AG04450 (cell line): ENCODE results near the gene CPA3. TPM values are rescaled to one million over a fixed set of nuclear protein-coding genes. Genes with fewer than 3 reads are reported as not detected.

Source experiments
- CTCF ChIA-PET: fragments of 300-600, 350-600 bp; formaldehyde crosslinking; extraction: SDS; loops from one replicate; lab custom pipeline; 2022; ENCODE audit warnings: antibody characterized with exemption, inconsistent platforms; lab: Charles Lee
- POLR2A ChIA-PET: fragments of 350-600 bp; formaldehyde crosslinking; extraction: SDS; loops from one replicate; lab custom pipeline; 2021; ENCODE audit warnings: antibody characterized with exemption, inconsistent platforms; lab: Yijun Ruan, JAX
- DNase-seq: peaks from one replicate; pipeline ENCODE4 v3.0.0-alpha.2; 2011; ENCODE audit warnings: low read depth, low spot score
- H3K27ac ChIP-seq: one replicate; pipeline ENCODE4 v1.5.1; 2012; ENCODE audit warnings: low read depth, low read length, control low read depth
- H3K27me3 ChIP-seq: one replicate; pipeline ENCODE4 v1.6.0; 2012; ENCODE audit warnings: low read length; ENCODE audit not compliant: control insufficient read depth, insufficient read depth
- H3K4me3 ChIP-seq: 2 replicates; pipeline ENCODE4 v1.5.1; 2011; ENCODE audit warnings: mild to moderate bottlenecking, low read depth, low read length, control low read depth
- H3K9me3 ChIP-seq: 2 replicates; pipeline ENCODE4 v1.5.1; 2012; ENCODE audit warnings: low read length; ENCODE audit not compliant: control insufficient read depth, insufficient read depth
- polyA plus RNA-seq: library from polyadenylated mRNA; depleted of rRNA; stranded (reverse); fragments of >200 nt; gene quantifications from 2 replicates; pipeline ENCODE4 v1.2.3, GENCODE V29; 2011
- TF ChIP-seq, protein P1 (sequence below): IDR thresholded peaks from 2 replicates; pipeline ENCODE4 v1.5.1; 2011; ENCODE audit warnings: low read depth, low read length, control low read depth, inconsistent platforms

The CPA3 gene
- polyA plus RNA-seq, 1 experiment, result not detected

DNA sequence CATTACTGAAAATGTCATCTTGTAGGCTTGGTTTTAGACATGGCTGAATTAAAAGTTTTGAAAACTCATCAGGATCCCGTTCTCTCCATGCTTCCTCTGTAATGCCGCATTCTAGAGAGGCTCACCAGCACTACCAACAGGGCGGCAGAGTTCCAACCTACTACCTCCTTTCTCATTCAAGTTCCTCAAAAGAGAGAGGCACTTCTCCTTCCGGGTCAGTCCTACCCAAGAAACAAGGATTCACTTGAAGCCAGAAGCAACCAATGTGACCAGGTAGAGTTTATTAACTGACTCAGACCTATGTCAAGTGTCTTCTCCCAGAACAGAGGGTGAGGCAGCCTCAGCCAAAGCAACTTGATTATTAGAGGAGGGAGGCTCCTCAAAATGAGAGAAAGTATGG, 66.5 kb downstream of the CPA3 start:
- H3K4me3 ChIP-seq, result no peak overlapping the region
- TF ChIP-seq, protein P1, sequence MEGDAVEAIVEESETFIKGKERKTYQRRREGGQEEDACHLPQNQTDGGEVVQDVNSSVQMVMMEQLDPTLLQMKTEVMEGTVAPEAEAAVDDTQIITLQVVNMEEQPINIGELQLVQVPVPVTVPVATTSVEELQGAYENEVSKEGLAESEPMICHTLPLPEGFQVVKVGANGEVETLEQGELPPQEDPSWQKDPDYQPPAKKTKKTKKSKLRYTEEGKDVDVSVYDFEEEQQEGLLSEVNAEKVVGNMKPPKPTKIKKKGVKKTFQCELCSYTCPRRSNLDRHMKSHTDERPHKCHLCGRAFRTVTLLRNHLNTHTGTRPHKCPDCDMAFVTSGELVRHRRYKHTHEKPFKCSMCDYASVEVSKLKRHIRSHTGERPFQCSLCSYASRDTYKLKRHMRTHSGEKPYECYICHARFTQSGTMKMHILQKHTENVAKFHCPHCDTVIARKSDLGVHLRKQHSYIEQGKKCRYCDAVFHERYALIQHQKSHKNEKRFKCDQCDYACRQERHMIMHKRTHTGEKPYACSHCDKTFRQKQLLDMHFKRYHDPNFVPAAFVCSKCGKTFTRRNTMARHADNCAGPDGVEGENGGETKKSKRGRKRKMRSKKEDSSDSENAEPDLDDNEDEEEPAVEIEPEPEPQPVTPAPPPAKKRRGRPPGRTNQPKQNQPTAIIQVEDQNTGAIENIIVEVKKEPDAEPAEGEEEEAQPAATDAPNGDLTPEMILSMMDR, result no peak
- no peaks in the 10 kb centered on the region for H3K27me3 ChIP-seq
- ChIA-PET CTCF (interaction anchor here (1.3 kb wide), 1 partner anchor 70 kb away, joined by 5 read pairs; no protein-coding TSS in a partner anchor), POLR2A (no interaction called here)
- H3K9me3 ChIP-seq, result no peaks in the 10 kb centered on the region
- H3K27ac ChIP-seq, result no peak overlapping the region
- no peak for DNase-seq

DNA sequence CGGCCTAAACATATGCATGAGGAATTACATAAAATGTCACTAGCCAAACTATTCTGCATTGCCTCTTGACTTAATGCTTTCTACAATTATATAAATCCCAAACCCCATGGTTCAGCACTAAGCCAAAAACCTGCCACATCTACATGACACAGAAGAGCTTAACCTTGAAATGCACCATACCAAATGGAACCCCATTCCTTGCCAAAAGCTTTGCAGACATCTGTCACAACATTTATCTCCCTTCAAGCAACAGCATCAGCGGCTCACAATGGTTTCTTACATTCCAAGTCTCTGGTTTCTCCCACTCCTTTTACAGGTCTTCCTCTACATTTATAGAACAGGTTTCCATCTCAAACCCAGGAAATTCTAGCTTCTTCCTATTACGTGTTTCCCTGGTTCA, 67.9 kb downstream of the CPA3 start:
- ChIA-PET POLR2A (no interaction called here), CTCF (interaction anchor here (0.6 to 2.4 kb wide), 5 partner anchors 11 to 553 kb away, joined by 3 to 5 read pairs (median 4); no protein-coding TSS in a partner anchor)
- H3K4me3 ChIP-seq, result no peak overlapping the region

DNA sequence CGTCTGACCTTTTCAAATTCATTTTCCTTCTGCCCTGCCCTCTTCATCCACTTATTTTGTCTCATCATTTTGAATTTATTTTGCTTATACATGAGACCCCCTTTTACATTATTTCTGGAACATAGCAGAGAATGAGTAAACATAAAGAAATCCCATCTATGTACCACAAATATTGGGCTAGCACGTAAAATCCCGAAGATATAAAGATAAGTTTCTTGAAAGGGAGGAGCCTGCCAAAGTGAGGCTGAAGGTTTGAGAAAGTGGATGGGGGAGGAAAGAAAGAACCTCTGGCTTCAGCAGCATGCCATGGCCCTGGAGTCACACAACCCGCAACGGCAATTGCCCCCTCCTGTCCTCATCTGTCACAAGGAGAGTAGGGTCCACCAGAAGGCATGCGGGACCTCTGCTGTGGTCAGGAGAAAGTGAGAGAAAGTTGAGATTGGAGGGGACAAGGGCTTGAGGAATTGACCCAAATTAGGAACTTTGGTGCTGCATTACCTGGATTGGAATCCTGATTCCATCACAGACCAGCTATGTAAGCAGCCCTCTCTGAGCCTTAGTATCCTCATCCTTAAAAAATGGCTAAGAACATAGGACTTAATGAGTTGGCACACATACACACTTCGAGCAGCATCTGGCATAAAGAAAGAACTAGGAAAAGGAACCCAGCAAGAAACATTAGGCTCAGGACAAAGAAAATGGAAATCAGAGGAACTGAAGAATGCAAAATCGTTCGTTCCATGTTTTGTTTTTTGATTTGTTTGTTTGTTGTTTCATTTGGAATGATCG, 72.6 kb downstream of the CPA3 start:
- Histone ChIP-seq H3K4me3 (no peak overlapping the region), H3K27ac (no peak overlapping the region), H3K27me3 (no peaks in the 10 kb centered on the region), H3K9me3 (no peaks in the 10 kb centered on the region)
- no peak for DNase-seq
- POLR2A ChIA-PET, result no interaction called here
- CTCF ChIA-PET, result no interaction called here
- TF ChIP-seq, protein P1, result no peak

More for the DNA sequence above, 67.9 kb downstream of the CPA3 start:
- Histone ChIP-seq H3K9me3 (no peaks in the 10 kb centered on the region), H3K27me3 (no peaks in the 10 kb centered on the region), H3K27ac (no peak overlapping the region)
- no peak for DNase-seq
- TF ChIP-seq, protein P1, result no peak

DNA sequence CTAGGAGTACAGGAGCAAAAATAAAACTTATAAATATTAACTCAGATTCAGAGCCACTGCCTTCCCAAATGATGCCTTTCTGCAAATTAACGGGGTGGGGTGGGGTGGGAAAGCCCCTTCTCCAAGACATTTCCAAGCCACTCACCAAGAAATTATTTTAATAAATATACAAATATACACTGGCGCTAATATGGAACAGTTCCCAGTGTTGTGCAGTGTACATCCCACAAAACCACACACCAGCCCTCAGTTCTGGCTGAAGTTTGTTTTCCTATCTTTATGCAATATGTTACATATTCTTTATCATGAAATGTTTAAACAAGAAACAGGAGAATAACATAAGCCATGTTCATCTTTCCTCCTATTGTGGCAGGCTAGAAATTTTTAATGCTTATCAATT, 73.2 kb downstream of the CPA3 start:
- ChIA-PET CTCF (no interaction called here), POLR2A (no interaction called here)
- DNase-seq, result no peak
- no peaks in the 10 kb centered on the region for H3K27me3 ChIP-seq
- no peak overlapping the region for H3K4me3 ChIP-seq
- no peak overlapping the region for H3K27ac ChIP-seq
- no peaks in the 10 kb centered on the region for H3K9me3 ChIP-seq
- TF ChIP-seq, protein P1, result no peak

DNA sequence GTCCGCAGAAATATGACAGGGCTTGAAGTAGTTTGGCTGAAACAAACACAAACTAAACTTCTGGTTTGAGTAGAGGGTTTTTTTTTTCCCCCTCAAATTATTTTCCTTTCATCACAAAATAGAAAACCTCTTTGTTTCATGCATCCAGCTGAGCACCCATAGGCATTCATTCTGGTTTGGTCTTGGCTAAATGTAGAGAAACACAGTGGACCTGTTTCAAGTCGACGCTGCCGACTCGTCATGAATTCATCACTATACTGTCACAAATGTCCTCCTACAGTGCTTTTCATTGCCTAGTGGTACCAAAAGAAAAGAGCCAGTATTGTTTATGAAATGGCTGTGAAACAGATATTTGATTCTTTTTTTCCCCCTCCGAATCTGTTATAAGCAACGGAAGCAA, 73.8 kb downstream of the CPA3 start:
- Histone ChIP-seq H3K4me3 (no peak overlapping the region), H3K9me3 (no peaks in the 10 kb centered on the region), H3K27ac (no peak overlapping the region), H3K27me3 (no peaks in the 10 kb centered on the region)
- no peak for DNase-seq
- ChIA-PET CTCF (no interaction called here), POLR2A (no interaction called here)
- TF ChIP-seq, protein P1, result no peak
